H9 (cell line): ENCODE data around the gene ATP2A1. TPM values are rescaled to one million over a fixed set of nuclear protein-coding genes. Genes with fewer than 3 reads are reported as not detected.

Source experiments
- DNase-seq: peaks from one replicate; pipeline ENCODE4 v3.0.0-alpha.2; 2017
- H2AFZ ChIP-seq: one replicate; pipeline ENCODE4 v1.6.1; 2013; ENCODE audit warnings: mild to moderate bottlenecking, low read length, control low read depth, moderate library complexity
- H2AK5ac ChIP-seq: 2 replicates; pipeline ENCODE4 v1.6.1; 2013; ENCODE audit warnings: low read length, control low read depth, mixed read lengths; ENCODE audit not compliant: insufficient read length
- H2BK120ac ChIP-seq: one replicate; pipeline ENCODE4 v1.6.1; 2013; ENCODE audit warnings: low read depth, mild to moderate bottlenecking, low read length, control low read depth, inconsistent platforms; ENCODE audit not compliant: poor library complexity, severe bottlenecking
- H2BK12ac ChIP-seq: 2 replicates; pipeline ENCODE4 v1.6.1; 2013; ENCODE audit warnings: low read length, control low read depth, mixed read lengths, low read depth; ENCODE audit not compliant: insufficient read length
- H2BK15ac ChIP-seq: 2 replicates; pipeline ENCODE4 v1.6.1; 2013; ENCODE audit warnings: low read depth, low read length, control low read depth
- H2BK20ac ChIP-seq: one replicate; pipeline ENCODE4 v1.6.1; 2013; ENCODE audit warnings: low read depth, mild to moderate bottlenecking, low read length, control low read depth, inconsistent platforms; ENCODE audit not compliant: poor library complexity, severe bottlenecking
- H2BK5ac ChIP-seq: 2 replicates; pipeline ENCODE4 v1.6.1; 2013; ENCODE audit warnings: low read length, control low read depth, mixed read lengths; ENCODE audit not compliant: insufficient read length
- H3K14ac ChIP-seq: 2 replicates; pipeline ENCODE4 v1.6.1; 2013; ENCODE audit warnings: low read length, control low read depth; ENCODE audit not compliant: insufficient read depth
- H3K18ac ChIP-seq: 2 replicates; pipeline ENCODE4 v1.6.1; 2013; ENCODE audit warnings: low read depth, mild to moderate bottlenecking, mixed read lengths, low read length, control low read depth; ENCODE audit not compliant: insufficient read length
- H3K23ac ChIP-seq: 2 replicates; pipeline ENCODE4 v1.6.1; 2013; ENCODE audit warnings: low read length, control low read depth, mixed read lengths, low read depth; ENCODE audit not compliant: insufficient read length
- H3K23me2 ChIP-seq: 2 replicates; pipeline ENCODE4 v1.6.1; 2013; ENCODE audit warnings: low read depth, mild to moderate bottlenecking, mixed read lengths, low read length, control low read depth; ENCODE audit not compliant: insufficient read length, poor library complexity, severe bottlenecking
- H3K27ac ChIP-seq: 2 replicates; pipeline ENCODE4 v1.5.1; 2013; ENCODE audit warnings: low read length, control low read depth, mixed read lengths, low read depth; ENCODE audit not compliant: insufficient read length
- H3K27me3 ChIP-seq: 2 replicates; pipeline ENCODE4 v1.6.1; 2013; ENCODE audit warnings: low read length, control low read depth, inconsistent platforms; ENCODE audit not compliant: insufficient read depth
- H3K4ac ChIP-seq: 2 replicates; pipeline ENCODE4 v1.6.1; 2013; ENCODE audit warnings: low read depth, mild to moderate bottlenecking, control low read depth, inconsistent platforms, low read length, moderate library complexity
- H3K4me1 ChIP-seq: 2 replicates; pipeline ENCODE4 v1.6.1; 2013; ENCODE audit warnings: low read length, control low read depth, inconsistent platforms; ENCODE audit not compliant: insufficient read depth
- H3K4me2 ChIP-seq: 2 replicates; pipeline ENCODE4 v1.6.1; 2013; ENCODE audit warnings: low read length, control low read depth, mixed read lengths; ENCODE audit not compliant: insufficient read length, insufficient read depth
- H3K56ac ChIP-seq: 2 replicates; pipeline ENCODE4 v1.6.1; 2013; ENCODE audit warnings: low read depth, mild to moderate bottlenecking, mixed read lengths, low read length, control low read depth; ENCODE audit not compliant: insufficient read length
- H3K79me1 ChIP-seq: 2 replicates; pipeline ENCODE4 v1.6.1; 2013; ENCODE audit warnings: low read depth, mild to moderate bottlenecking, moderate library complexity, low read length, control low read depth, inconsistent platforms; ENCODE audit not compliant: insufficient read depth, poor library complexity, severe bottlenecking
- H3K79me2 ChIP-seq: 2 replicates; pipeline ENCODE4 v1.6.1; 2013; ENCODE audit warnings: low read length, control low read depth, inconsistent platforms; ENCODE audit not compliant: insufficient read depth
- H3K9ac ChIP-seq: 2 replicates; pipeline ENCODE4 v1.6.1; 2013; ENCODE audit warnings: low read length, control low read depth, mixed read lengths; ENCODE audit not compliant: insufficient read length; ENCODE audit errors: extremely low read depth
- H3K9me3 ChIP-seq: one replicate; pipeline ENCODE4 v1.6.1; 2013; ENCODE audit warnings: low read depth, low read length, inconsistent platforms; ENCODE audit not compliant: control insufficient read depth
- H3T11ph ChIP-seq: one replicate; pipeline ENCODE4 v1.6.1; 2013; ENCODE audit warnings: mild to moderate bottlenecking, low read length, control low read depth, inconsistent platforms
- H4K20me1 ChIP-seq: one replicate; pipeline ENCODE4 v1.6.1; 2013; ENCODE audit not compliant: control insufficient read depth, insufficient read length, insufficient read depth
- H4K5ac ChIP-seq: 2 replicates; pipeline ENCODE4 v1.6.1; 2013; ENCODE audit warnings: low read depth, mild to moderate bottlenecking, mixed read lengths, low read length, control low read depth; ENCODE audit not compliant: insufficient read length
- H4K8ac ChIP-seq: replicated peaks from 2 replicates; pipeline ENCODE4 v1.6.1; 2013; ENCODE audit warnings: low read length, control low read depth, mixed read lengths, low read depth; ENCODE audit not compliant: insufficient read length
- H4K91ac ChIP-seq: 2 replicates; pipeline ENCODE4 v1.6.1; 2013; ENCODE audit warnings: low read depth, mild to moderate bottlenecking, moderate library complexity, mixed read lengths, low read length, control low read depth; ENCODE audit not compliant: insufficient read length
- H3K27ac Mint-ChIP-seq, 3 experiments: 2 replicates in 2 of 3; 3 replicates in 1 of 3; pipeline ENCODE4 v1.8.0; 2020 to 2021; ENCODE audit warnings: mixed read lengths in 3 of 3, mild to moderate bottlenecking in 1 of 3, moderate library complexity in 1 of 3
- H3K27me3 Mint-ChIP-seq: 2 replicates; pipeline ENCODE4 v1.8.0; 2021; ENCODE audit warnings: low read depth, mild to moderate bottlenecking, moderate library complexity, mixed read lengths
- H3K36me3 Mint-ChIP-seq, 3 experiments: 2 replicates in 2 of 3; 3 replicates in 1 of 3; pipeline ENCODE4 v1.8.0; 2020 to 2021; ENCODE audit warnings: low read depth in 3 of 3, mixed read lengths in 3 of 3; ENCODE audit not compliant: insufficient read depth in 1 of 3
- H3K4me1 Mint-ChIP-seq, 2 experiments: 2 replicates each; pipeline ENCODE4 v1.8.0; 2020; ENCODE audit warnings: mixed read lengths in 2 of 2
- H3K4me3 Mint-ChIP-seq, 2 experiments: 2 replicates in 1 of 2; 3 replicates in 1 of 2; pipeline ENCODE4 v1.8.0; 2020 to 2021; ENCODE audit warnings: mild to moderate bottlenecking in 2 of 2, mixed read lengths in 2 of 2, moderate library complexity in 1 of 2
- H3K9me3 Mint-ChIP-seq, 2 experiments: 2 replicates in 1 of 2; 3 replicates in 1 of 2; pipeline ENCODE4 v1.8.0; 2020; ENCODE audit warnings: mild to moderate bottlenecking in 2 of 2, mixed read lengths in 2 of 2, moderate library complexity in 1 of 2
- WGBS: extraction: QIAGEN DNeasy Blood & Tissue Kit; methylation state at CpG from one replicate; pipeline ENCODE4 v1.1.7; 2013; ENCODE audit warnings: missing lambda C conversion rate, low lambda C conversion rate, mixed read lengths; ENCODE audit not compliant: insufficient read length; ENCODE audit errors: extremely low coverage; 5-methylcytosine and 5-hydroxymethylcytosine counted together
- total RNA-seq: library from RNA; stranded (reverse); gene quantifications from 2 replicates; pipeline ENCODE4 v1.2.1, GENCODE V29; 2021
- TF ChIP-seq, protein P1 (sequence below): fragments of 200-600 bp; sonication (generic); conservative IDR thresholded peaks from 3 replicates; pipeline ENCODE4 v1.8.0; 2021; ENCODE audit warnings: antibody characterized with exemption, mild to moderate bottlenecking

The ATP2A1 gene
- total RNA-seq, 1 experiment from 2014 or later: 4.6 TPM

DNA sequence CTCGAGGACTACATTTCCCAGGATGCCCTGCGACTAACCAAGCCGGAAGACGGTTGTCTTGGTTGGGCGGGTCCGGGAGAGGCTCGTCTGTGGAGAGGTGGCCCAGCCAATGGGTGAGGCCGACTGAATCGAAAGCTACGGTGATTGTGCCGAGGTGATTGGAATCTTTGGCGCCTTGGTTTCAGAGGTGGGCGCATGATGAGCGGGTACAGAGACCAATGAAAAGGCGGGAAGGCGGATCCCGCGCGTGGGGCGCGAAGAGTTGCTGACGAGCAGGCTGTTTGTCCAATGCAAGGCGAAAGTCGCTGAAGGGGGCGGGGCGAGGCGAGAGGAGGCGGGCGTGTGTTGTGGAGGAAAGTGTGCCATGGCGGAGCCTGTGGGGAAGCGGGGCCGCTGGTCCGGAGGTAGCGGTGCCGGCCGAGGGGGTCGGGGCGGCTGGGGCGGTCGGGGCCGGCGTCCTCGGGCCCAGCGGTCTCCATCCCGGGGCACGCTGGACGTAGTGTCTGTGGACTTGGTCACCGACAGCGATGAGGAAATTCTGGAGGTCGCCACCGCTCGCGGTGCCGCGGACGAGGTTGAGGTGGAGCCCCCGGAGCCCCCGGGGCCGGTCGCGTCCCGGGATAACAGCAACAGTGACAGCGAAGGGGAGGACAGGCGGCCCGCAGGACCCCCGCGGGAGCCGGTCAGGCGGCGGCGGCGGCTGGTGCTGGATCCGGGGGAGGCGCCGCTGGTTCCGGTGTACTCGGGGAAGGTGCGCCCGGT, 72.5 kb downstream of the ATP2A1 start, which contains the start of gene NFATC2IP:
Gene NFATC2IP (plus strand): TSS at position 290 of the 762 bp plus-strand sequence. CDS start 75 bp downstream, at position 365.
- H3K56ac ChIP-seq: no peak within 1 kb of the TSS
- H3K4me1 ChIP-seq: no peaks in the 10 kb centered on the region; the same call in 1 of the 2 replicates
- H3K18ac ChIP-seq: peak within 1 kb of the TSS; percentile 49
- H4K5ac ChIP-seq: no peak within 1 kb of the TSS
- H3K4ac ChIP-seq: no peak within 1 kb of the TSS
- no peaks in the 10 kb centered on the region; a peak in 2 of 5 replicates for H3K9me3 Mint-ChIP-seq
- no peak within 1 kb of the TSS for H4K91ac ChIP-seq
- H3K9me3 ChIP-seq: no peaks in the 10 kb centered on the region
- H3K4me1 Mint-ChIP-seq: peaks cover 12 to 14% of the 10 kb centered on the region in 2 experiments
- peaks cover 8% of the 10 kb centered on the region; the same call in 1 of the 2 replicates for H3K79me2 ChIP-seq
- H2BK12ac ChIP-seq: no peak within 1 kb of the TSS
- no peak within 1 kb of the TSS for H2BK15ac ChIP-seq
- H3K27me3 ChIP-seq: no peaks in the 10 kb centered on the region
- no CpG with 5 or more reads among the region's 79 CpGs for WGBS
- peak within 1 kb of the TSS; percentile 78 for H3K14ac ChIP-seq
- H4K20me1 ChIP-seq: no peaks in the 10 kb centered on the region
- peaks cover 10% of the 10 kb centered on the region for H3K23me2 ChIP-seq
- no peak within 1 kb of the TSS for H2BK120ac ChIP-seq
- H3K27ac ChIP-seq: no peak within 1 kb of the TSS
- no peak within 1 kb of the TSS for H4K8ac ChIP-seq
- H3K9ac ChIP-seq: peak within 1 kb of the TSS; percentile 92
- no peak within 1 kb of the TSS for H2AK5ac ChIP-seq
- peaks cover 21 to 44% (median 43%) of the 10 kb centered on the region in 3 experiments for H3K36me3 Mint-ChIP-seq
- H3K27me3 Mint-ChIP-seq: peaks cover 7% of the 10 kb centered on the region
- H2BK20ac ChIP-seq: no peak within 1 kb of the TSS
- H3T11ph ChIP-seq: no peak within 1 kb of the TSS
- no peak within 1 kb of the TSS for H2BK5ac ChIP-seq
- H3K4me2 ChIP-seq: peak within 1 kb of the TSS; percentile 94
- H3K27ac Mint-ChIP-seq: peak within 1 kb of the TSS; percentile 92 to 98 (median 97)
- no peak within 1 kb of the TSS for H3K23ac ChIP-seq
- peaks cover 4% of the 10 kb centered on the region for H3K79me1 ChIP-seq
- no peak within 1 kb of the TSS for H2AFZ ChIP-seq
- TF ChIP-seq, protein P1, sequence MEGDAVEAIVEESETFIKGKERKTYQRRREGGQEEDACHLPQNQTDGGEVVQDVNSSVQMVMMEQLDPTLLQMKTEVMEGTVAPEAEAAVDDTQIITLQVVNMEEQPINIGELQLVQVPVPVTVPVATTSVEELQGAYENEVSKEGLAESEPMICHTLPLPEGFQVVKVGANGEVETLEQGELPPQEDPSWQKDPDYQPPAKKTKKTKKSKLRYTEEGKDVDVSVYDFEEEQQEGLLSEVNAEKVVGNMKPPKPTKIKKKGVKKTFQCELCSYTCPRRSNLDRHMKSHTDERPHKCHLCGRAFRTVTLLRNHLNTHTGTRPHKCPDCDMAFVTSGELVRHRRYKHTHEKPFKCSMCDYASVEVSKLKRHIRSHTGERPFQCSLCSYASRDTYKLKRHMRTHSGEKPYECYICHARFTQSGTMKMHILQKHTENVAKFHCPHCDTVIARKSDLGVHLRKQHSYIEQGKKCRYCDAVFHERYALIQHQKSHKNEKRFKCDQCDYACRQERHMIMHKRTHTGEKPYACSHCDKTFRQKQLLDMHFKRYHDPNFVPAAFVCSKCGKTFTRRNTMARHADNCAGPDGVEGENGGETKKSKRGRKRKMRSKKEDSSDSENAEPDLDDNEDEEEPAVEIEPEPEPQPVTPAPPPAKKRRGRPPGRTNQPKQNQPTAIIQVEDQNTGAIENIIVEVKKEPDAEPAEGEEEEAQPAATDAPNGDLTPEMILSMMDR: no peak
- DNase-seq: peak; percentile 100
- H3K4me3 Mint-ChIP-seq: peak within 1 kb of the TSS; percentile 95 to 98
